IPS-NIHi11 (cell line): ENCODE data around the gene GPR142.
A peak's percentile ranks its signal among the peaks of the same experiment; 100 is the strongest.

ENCODE experiments used
- DNase-seq: peaks from one replicate; pipeline ENCODE4 v3.0.0; 2012; ENCODE audit warnings: mixed read lengths, low spot score

The GPR142 gene

GRCh38 chr17:74344658-74345057, 22.6 kb upstream of the GPR142 start:
- no peak for DNase-seq

- no peak for DNase-seq
Measured at GRCh38 chr17:74345433-74346241, 21.7 kb upstream of the GPR142 start.

- DNase-seq: no peak
Measured at GRCh38 chr17:74347646-74348045, 19.7 kb upstream of the GPR142 start.

- no peak for DNase-seq
Measured at GRCh38 chr17:74349120-74349519, 18.2 kb upstream of the GPR142 start.

- DNase-seq: no peak
Measured at GRCh38 chr17:74350486-74350885, 16.8 kb upstream of the GPR142 start.

- DNase-seq: peak; percentile 87
Measured at GRCh38 chr17:74351552-74352210, 15.6 kb upstream of the GPR142 start.

- DNase-seq: no peak
Measured at GRCh38 chr17:74353446-74354060, 13.8 kb upstream of the GPR142 start.

- peak; percentile 89 for DNase-seq
Measured at GRCh38 chr17:74354123-74354522, 13.2 kb upstream of the GPR142 start.

GRCh38 chr17:74354561-74354960, 12.7 kb upstream of the GPR142 start:
- DNase-seq: no peak

GRCh38 chr17:74355065-74355464, 12.2 kb upstream of the GPR142 start:
- DNase-seq: no peak

- peak; percentile 82 for DNase-seq
Measured at GRCh38 chr17:74356646-74357465, 10.4 kb upstream of the GPR142 start.

- no peak for DNase-seq
Measured at GRCh38 chr17:74357466-74357809, 9.9 kb upstream of the GPR142 start.

GRCh38 chr17:74358697-74359096, 8.6 kb upstream of the GPR142 start:
- DNase-seq: no peak

GRCh38 chr17:74359916-74360315, 7.4 kb upstream of the GPR142 start:
- DNase-seq: no peak

- DNase-seq: no peak
Measured at GRCh38 chr17:74360899-74361229, 6.4 kb upstream of the GPR142 start.

GRCh38 chr17:74361230-74362068, 5.9 kb upstream of the GPR142 start, which contains the start of gene BTBD17:
TSS of gene BTBD17 (minus strand) at chr17:74361868. CDS start at chr17:74361819, 49 bp downstream.
- peak; percentile 90 for DNase-seq

- no peak for DNase-seq
Measured at GRCh38 chr17:74362069-74362405, 5.3 kb upstream of the GPR142 start.

- no peak for DNase-seq
Measured at GRCh38 chr17:74362810-74363498, 4.4 kb upstream of the GPR142 start.

- peak; percentile 87 for DNase-seq
Measured at GRCh38 chr17:74368341-74369081, 1.2 kb downstream of the GPR142 start.

- DNase-seq: peak; percentile 65
Measured at GRCh38 chr17:74369221-74369620, 1.9 kb downstream of the GPR142 start.
